NCI-H2227 (cell line): ENCODE results near the gene NISCH.

ENCODE experiments used
- DNase-seq: peaks from one replicate; lab custom pipeline; 2025; ENCODE audit not compliant: unreplicated experiment; lab: John Stamatoyannopoulos, UW

NISCH gene

GRCh38 chr3:52512105-52512504 lies 56.7 kb downstream of the NISCH start:
- DNase-seq, result no peak

GRCh38 chr3:52512727-52513126 lies 57.3 kb downstream of the NISCH start:
- no peak for DNase-seq

GRCh38 chr3:52513281-52513680 lies 57.9 kb downstream of the NISCH start:
- no peak for DNase-seq

GRCh38 chr3:52514576-52514975 lies 59.2 kb downstream of the NISCH start:
- DNase-seq, result no peak

- DNase-seq, result no peak
Observed at GRCh38 chr3:52515192-52515591, 59.8 kb downstream of the NISCH start.

GRCh38 chr3:52516509-52517195 lies 61.2 kb downstream of the NISCH start:
- DNase-seq, result no peak

GRCh38 chr3:52517796-52518722 lies 62.7 kb downstream of the NISCH start:
- DNase-seq, result no peak

- no peak for DNase-seq
Observed at GRCh38 chr3:52518723-52519444, 63.5 kb downstream of the NISCH start.

GRCh38 chr3:52519445-52520140 lies 64.2 kb downstream of the NISCH start:
- DNase-seq, result no peak

GRCh38 chr3:52520141-52520667 lies 64.8 kb downstream of the NISCH start:
- no peak for DNase-seq

- no peak for DNase-seq
Observed at GRCh38 chr3:52520716-52521487, 65.5 kb downstream of the NISCH start.

- no peak for DNase-seq
Observed at GRCh38 chr3:52521488-52521824, 66.1 kb downstream of the NISCH start.

- DNase-seq, result no peak
Observed at GRCh38 chr3:52521881-52522650, 66.7 kb downstream of the NISCH start.

- DNase-seq, result no peak
Observed at GRCh38 chr3:52522651-52523251, 67.3 kb downstream of the NISCH start.

GRCh38 chr3:52523386-52524257 lies 68.2 kb downstream of the NISCH start:
- no peak for DNase-seq

- no peak for DNase-seq
Observed at GRCh38 chr3:52524258-52524751, 68.9 kb downstream of the NISCH start.

- no peak for DNase-seq
Observed at GRCh38 chr3:52524752-52525679, 69.6 kb downstream of the NISCH start.
